ENCODE measurements around the gene RAE1.
"Not testable (repeated sequence)": the region's sequence is repeated elsewhere in the genome, so short reads cannot be mapped to it uniquely, and the experiment has no call there.

The RAE1 gene

GRCh38 chr20:57326667-57327455 is 24.2 kb upstream of the RAE1 start:
- no peak for DNase-seq (ENCODE audit: low read depth in 2 of 2)

- DNase-seq (ENCODE audit: low read depth in 2 of 2), result no peak
Observed at GRCh38 chr20:57327820-57328219, 23.2 kb upstream of the RAE1 start.

GRCh38 chr20:57329608-57330221 is 21.3 kb upstream of the RAE1 start, which contains the start of gene SPO11:
TSS of gene SPO11 (plus strand) at chr20:57329803. CDS start at chr20:57329868, 65 bp downstream.
- no peak for DNase-seq (ENCODE audit: low read depth in 2 of 2)

- no peak for DNase-seq (ENCODE audit: low read depth in 2 of 2)
Observed at GRCh38 chr20:57330998-57331397, 20.1 kb upstream of the RAE1 start.

GRCh38 chr20:57332105-57333089 is 18.7 kb upstream of the RAE1 start:
- DNase-seq (ENCODE audit: low read depth in 2 of 2), result no peak

- DNase-seq (ENCODE audit: low read depth in 2 of 2), result no peak
Observed at GRCh38 chr20:57335392-57335791, 15.7 kb upstream of the RAE1 start.

GRCh38 chr20:57341663-57342062 is 9.4 kb upstream of the RAE1 start:
- no peak for DNase-seq (ENCODE audit: low read depth in 2 of 2)

- no peak for DNase-seq (ENCODE audit: low read depth in 2 of 2)
Observed at GRCh38 chr20:57342829-57343228, 8.2 kb upstream of the RAE1 start.

GRCh38 chr20:57346477-57346876 is 4.6 kb upstream of the RAE1 start:
- peak; percentile 51 to 58 for DNase-seq (ENCODE audit: low read depth in 2 of 2)

- DNase-seq (ENCODE audit: low read depth in 2 of 2), result no peak
Observed at GRCh38 chr20:57347393-57347792, 3.7 kb upstream of the RAE1 start.

GRCh38 chr20:57348200-57348921 is 2.7 kb upstream of the RAE1 start:
- DNase-seq (ENCODE audit: low read depth in 2 of 2), result not testable (repeated sequence)

- DNase-seq (ENCODE audit: low read depth in 2 of 2), result not testable (repeated sequence)
Observed at GRCh38 chr20:57348922-57349574, 2.0 kb upstream of the RAE1 start.

- DNase-seq (ENCODE audit: low read depth in 2 of 2), result no peak
Observed at GRCh38 chr20:57350081-57350710, 859 bp upstream of the RAE1 start.

GRCh38 chr20:57350726-57351041 is 371 bp upstream of the RAE1 start:
- not testable (repeated sequence) for DNase-seq (ENCODE audit: low read depth in 2 of 2)

GRCh38 chr20:57352305-57352704 is 1.2 kb downstream of the RAE1 start:
- no peak for DNase-seq (ENCODE audit: low read depth in 2 of 2)

GRCh38 chr20:57353351-57353750 is 2.3 kb downstream of the RAE1 start:
- no peak for DNase-seq (ENCODE audit: low read depth in 2 of 2)

- no peak for DNase-seq (ENCODE audit: low read depth in 2 of 2)
Observed at GRCh38 chr20:57361517-57361916, 10.5 kb downstream of the RAE1 start.

GRCh38 chr20:57364451-57364850 is 13.4 kb downstream of the RAE1 start:
- no peak for DNase-seq (ENCODE audit: low read depth in 2 of 2)

GRCh38 chr20:57369596-57369995 is 18.5 kb downstream of the RAE1 start:
- DNase-seq (ENCODE audit: low read depth in 2 of 2), result no peak

- no peak for DNase-seq (ENCODE audit: low read depth in 2 of 2)
Observed at GRCh38 chr20:57370316-57370715, 19.3 kb downstream of the RAE1 start.

GRCh38 chr20:57371363-57371762 is 20.3 kb downstream of the RAE1 start:
- no peak for DNase-seq (ENCODE audit: low read depth in 2 of 2)

All from stimulated activated CD4-positive, alpha-beta T cell treated with anti-CD3 and anti-CD28 coated beads, Interleukin-1b, Interleukin-23, amount 100 ng/mL, for 4 hours (primary cell).